ENCODE data around the gene TAF6.
A peak's percentile ranks its signal among the peaks of the same experiment; 100 is the strongest.

TAF6 gene

DNA sequence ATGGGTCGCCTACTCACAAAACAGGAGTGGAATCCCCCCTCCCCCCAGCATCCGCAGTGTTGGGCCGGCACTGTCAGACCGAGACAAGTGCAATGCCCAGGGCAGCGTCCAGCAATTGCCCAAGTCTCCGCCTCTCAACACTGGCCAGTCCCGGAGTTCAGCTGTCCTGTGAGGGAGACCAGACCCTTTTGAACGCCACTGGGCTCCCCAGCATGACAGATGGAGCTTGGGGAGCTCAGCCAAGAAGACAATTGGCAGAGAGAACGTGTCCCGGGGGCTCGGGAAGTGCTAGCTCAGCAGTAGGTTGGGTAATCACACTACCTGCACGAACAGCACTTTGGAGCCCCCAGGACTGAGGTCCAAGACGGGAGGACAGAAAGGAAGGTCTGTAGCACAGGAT, 25.7 kb downstream of the TAF6 start:
- no peak for DNase-seq (ENCODE audit: low spot score)

- no peak for DNase-seq (ENCODE audit: low spot score)
Measured at GRCh38 chr7:100093054-100093453, 26.1 kb downstream of the TAF6 start.

DNA sequence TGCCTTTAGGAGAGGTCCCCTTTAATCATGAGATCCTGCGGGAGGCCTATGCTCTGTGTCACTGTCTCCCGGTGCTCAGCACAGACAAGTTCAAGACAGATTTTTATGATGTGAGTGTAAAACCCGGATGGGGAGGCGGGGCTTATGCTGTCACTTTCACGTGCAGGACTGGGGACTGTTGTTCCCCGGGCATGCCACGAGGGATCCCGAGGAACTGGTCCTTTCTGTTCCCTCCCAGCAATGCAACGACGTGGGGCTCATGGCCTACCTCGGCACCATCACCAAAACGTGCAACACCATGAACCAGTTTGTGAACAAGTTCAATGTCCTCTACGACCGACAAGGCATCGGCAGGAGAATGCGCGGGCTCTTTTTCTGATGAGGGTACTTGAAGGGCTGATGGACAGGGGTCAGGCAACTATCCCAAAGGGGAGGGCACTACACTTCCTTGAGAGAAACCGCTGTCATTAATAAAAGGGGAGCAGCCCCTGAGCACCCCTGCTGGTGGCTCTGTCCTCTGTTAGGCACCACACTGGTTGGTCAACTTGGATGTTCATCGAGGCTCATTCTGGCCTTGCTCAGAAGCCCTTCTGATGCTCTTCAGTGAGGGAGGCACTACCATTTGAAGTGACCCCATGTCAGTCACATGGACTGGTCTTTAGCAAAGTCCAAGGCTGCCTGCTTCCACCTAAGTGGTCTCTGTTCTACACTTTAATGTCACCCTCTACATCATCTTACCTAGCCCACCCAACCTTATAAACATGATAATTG, 27.6 kb downstream of the TAF6 start:
- no peak for DNase-seq (ENCODE audit: low spot score)

GRCh38 chr7:100090527-100091410, 28.4 kb downstream of the TAF6 start:
- DNase-seq (ENCODE audit: low spot score), result no peak

DNA sequence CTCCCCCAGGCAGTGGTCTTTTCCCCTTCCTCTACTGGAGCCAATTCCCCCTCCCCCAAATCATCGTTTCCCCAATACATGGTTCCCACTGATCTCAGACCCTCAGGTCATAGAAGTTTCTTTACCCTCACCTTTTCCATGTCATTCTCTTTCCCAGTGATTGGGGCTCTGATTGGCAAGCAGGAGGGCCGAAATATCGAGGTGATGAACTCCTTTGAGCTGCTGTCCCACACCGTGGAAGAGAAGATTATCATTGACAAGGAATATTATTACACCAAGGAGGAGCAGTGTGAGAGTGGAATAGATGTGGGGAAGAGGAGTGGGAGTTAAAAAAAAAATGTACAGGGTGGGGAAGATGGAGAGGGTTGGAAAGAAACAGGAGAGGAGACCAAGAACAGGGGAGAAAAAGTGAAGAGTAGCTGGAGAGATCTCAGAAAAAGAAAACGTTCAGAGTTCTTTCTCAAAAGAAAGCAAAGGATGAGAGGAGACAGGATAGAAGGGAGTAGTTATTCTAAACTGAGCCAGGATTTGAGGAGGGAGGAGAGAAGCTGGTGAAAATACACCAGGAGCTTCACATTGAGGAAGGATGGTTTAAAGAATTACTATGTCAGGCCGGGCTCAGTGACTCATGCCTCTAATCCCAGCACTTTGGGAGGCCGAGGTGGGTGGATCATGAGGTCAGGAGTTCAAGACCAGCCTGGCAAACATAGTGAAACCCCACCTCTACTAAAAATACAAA, 29.5 kb downstream of the TAF6 start:
- no peak for DNase-seq (ENCODE audit: low spot score)

DNA sequence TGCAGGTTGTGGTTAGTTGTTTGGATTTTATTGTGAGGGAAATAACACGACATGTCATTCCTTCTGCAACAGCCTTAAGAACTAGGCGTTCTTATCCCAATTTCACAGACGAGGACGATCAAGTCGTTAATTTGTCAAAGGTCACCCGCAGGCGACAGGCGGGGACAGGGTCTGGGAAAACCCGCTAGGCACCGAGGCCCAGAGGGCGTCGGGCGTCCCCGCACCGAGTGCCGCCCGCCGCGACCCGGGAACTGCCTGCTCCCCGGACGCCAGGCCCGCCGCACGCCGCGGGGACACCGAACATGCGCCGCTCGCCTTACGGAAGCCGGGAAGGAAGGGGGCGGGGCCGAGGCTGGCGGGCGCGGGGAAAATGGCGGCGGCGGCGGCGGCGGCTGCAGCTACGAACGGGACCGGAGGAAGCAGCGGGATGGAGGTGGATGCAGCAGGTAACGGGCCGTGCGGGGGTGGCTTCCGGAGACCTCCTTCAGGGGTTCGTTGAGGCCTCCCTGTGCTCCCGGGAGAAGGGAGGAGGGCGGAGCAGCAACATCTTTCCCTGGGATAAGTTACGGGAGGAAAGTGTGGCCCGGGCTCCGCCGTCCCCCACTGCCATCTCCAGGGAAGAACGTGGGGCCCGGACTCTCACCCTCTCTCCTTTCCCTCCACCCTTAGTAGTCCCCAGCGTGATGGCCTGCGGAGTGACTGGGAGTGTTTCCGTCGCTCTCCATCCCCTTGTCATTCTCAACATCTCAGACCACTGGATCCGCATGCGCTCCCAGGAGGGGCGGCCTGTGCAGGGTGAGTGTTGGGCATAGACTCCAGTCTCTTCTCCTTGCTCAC, 30.3 kb downstream of the TAF6 start, which contains the start of gene COPS6:
Gene COPS6 (plus strand): TSS at position 349 of the 837 bp plus-strand sequence. CDS start 22 bp downstream, at position 371.
- DNase-seq (ENCODE audit: low spot score), result peak; percentile 90

GRCh38 chr7:100088095-100088620, 31.0 kb downstream of the TAF6 start:
- DNase-seq (ENCODE audit: low spot score), result no peak

GRCh38 chr7:100087055-100087750, 32.0 kb downstream of the TAF6 start:
- DNase-seq (ENCODE audit: low spot score), result no peak

DNA sequence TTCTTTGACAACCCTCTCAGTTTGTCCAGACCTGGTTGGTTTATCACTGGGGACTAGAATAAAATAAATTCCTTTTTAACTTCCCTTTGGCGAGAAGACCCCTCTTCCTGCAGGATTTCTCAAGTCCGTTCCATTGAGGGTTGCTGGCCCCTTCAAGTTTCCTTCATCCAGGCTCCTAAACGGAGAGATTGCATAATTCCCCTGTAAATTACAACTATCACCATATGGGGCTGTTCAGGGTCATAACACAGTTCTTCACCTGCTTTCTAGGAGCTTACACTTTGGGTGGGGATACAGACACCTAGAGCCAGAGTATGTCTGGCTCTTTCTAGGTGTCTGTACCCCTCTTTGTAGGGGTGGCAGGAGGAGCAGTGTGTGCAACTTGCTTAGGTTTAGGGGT, 33.6 kb downstream of the TAF6 start:
- DNase-seq (ENCODE audit: low spot score), result no peak

GRCh38 chr7:100082978-100083377, 36.2 kb downstream of the TAF6 start:
- no peak for DNase-seq (ENCODE audit: low spot score)

- DNase-seq (ENCODE audit: low spot score), result peak; percentile 93
Measured at GRCh38 chr7:100081535-100082102, 37.5 kb downstream of the TAF6 start, which contains the start of gene ZNF3. Gene ZNF3 (minus strand): TSS chr7:100081723. CDS start chr7:100077357, 4,366 bp downstream.

DNA sequence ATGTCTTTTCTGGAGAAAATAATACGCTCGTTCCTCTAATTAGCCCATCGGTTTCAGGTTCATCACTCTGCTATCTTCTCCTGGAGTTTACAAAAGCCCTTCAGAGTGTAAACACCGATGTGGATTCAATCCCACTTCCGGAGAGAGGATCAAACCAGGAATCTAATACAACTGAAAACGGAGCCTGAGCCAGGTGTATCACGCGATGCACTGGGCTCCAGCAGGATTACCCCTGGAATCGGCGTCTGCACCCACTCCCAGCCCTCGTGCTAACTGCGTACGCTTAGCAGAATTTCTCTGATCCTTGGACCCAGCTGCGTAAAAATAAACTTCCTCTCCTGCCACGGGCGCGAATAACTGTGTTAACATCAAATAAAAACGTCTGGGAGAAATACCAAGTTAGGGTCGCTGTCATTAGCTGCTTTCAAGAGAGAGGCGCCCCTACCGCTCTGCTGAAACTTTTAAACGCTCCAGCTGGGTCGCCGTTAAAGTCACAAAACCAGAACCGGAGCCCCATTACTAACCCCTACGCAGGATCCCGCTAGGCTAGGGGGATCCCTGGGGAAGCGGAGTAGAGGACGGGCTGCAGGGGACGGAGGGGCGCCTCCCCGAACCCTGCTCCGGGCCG, 38.1 kb downstream of the TAF6 start:
- no peak for DNase-seq (ENCODE audit: low spot score)

DNA sequence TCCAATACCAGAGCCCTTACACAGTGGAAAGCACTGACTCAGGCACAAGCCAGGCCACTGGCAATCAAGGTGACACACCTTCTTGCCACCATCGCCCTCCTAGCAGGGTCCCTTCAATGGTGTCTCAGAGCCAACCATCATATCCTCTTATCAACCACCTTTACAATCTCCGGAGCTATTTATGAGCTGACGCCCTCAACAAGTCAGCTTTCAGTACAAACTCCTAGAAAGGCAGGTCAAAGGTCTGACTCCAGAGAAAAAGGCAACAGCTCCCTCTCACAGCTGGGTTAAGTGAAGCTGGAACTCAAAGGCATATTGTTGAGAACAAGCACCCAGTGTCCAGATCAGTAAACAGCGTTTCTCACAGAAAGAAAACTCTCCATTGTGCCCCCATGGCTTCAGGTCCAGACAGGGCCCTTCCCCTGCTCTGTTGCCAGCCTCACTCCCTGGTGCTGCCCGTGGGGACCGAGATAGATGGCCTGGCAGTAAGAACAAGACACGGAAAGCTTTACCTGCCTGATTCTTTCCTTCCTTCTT, 40.1 kb downstream of the TAF6 start:
- DNase-seq (ENCODE audit: low spot score), result no peak

DNA sequence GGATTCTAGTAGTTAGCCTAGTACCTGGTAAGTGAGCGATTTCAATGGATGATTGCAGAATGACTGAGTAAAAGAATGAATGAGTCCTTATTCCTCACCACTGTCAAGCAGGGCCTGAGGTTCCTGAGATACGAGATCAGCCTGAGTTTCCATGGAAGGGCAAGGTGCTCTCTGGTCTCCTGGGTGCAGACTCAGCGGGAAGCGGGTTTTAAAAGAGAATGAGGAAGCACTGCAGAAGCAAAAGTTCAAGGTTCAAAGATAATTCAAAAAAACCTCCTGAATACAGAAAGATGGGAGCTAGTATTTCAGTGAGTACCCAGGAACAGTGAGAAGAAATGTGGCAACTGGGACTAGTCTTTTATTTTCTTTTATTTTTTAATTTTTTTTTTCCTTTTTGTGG, 42.0 kb downstream of the TAF6 start:
- no peak for DNase-seq (ENCODE audit: low spot score)

GRCh38 chr7:100075418-100075817, 43.7 kb downstream of the TAF6 start:
- no peak for DNase-seq (ENCODE audit: low spot score)

DNA sequence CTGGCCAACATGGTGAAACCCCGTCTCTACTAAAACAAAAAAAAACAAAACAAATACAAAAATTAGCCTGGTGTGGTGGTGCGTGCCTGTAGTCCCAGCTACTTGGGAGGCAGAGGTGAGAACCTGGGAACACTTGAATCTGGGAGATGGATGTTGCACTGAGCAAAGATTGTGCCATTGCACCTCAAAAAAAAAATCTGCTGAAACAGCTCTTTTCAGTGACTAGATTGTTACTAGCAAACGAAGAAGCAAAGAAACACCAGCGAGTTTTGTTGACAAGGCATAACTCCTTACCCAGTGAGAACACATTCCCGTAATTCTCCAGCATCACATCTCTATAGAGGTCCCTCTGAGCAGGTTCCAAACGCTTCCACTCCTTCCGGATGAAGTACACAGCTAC, 44.3 kb downstream of the TAF6 start:
- DNase-seq (ENCODE audit: low spot score), result no peak

GRCh38 chr7:100072462-100072861, 46.7 kb downstream of the TAF6 start:
- no peak for DNase-seq (ENCODE audit: low spot score)

DNA sequence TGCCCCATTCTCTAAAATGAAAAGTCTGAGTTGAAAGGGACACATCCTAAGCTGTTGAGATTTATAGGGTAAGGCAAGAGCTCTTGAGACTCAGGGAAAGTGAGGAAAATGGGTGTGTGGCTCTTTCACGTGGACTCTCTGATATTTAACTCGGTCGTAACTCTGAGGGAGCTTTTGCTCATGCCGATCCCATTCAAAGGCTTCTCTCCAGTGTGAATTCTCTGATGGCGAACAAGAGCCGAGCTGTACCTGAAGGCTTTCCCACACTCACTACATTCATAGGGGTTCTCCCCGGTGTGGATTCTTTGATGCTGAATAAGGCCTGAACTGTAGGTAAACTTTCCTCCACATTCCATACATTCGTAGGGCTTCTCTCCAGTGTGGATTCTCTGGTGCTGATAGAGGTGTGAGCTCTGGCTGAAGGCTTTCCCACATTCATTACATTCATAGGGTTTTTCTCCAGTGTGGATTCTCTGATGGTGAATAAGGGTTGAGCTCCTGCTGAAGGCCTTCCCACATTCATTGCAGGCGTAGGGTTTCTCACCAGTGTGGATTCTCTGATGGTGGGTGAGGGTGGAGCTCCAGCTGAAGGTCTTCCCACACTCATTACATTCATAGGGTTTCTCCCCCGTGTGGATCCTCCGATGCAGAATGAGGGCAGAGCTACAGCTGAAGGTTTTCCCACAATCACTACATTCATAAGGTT, 48.0 kb downstream of the TAF6 start:
- DNase-seq (ENCODE audit: low spot score), result no peak

DNA sequence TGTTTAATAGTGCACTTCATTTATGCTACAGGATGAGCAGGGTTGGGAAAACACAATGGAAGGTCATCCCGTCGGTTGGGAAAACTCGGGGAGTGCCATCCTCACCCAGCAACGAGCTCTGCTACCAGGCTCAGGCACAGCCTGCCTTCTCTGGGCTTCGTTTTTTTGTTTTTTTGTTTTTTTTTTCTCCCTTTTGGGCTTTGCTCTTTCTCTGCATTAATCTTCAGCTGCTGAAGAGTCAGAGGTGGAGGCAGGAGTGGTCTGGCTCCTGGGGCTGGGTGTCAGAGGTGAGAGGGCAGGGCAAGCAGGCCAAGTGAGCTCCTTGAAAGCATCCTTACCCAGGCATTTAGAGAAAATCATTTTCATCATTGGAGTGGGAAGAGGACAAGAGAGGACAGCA, 49.2 kb downstream of the TAF6 start:
- no peak for DNase-seq (ENCODE audit: low spot score)
